ENCODE results near the gene RNF14.
"Not testable (repeated sequence)": the region's sequence is repeated elsewhere in the genome, so short reads cannot be mapped to it uniquely, and the experiment has no call there.

RNF14 gene

GRCh38 chr5:142013734-142014521 is 45.0 kb downstream of the RNF14 start:
- no peak for DNase-seq (ENCODE audit: low read depth in 1 of 2, low spot score in 1 of 2)

- DNase-seq (ENCODE audit: low read depth in 1 of 2, low spot score in 1 of 2): peak in 1 of 2 donors; percentile 15
Measured at GRCh38 chr5:142014911-142015584, 46.1 kb downstream of the RNF14 start.

GRCh38 chr5:142015781-142016533 is 47.1 kb downstream of the RNF14 start:
- DNase-seq (ENCODE audit: low read depth in 1 of 2, low spot score in 1 of 2): no peak

- DNase-seq (ENCODE audit: low read depth in 1 of 2, low spot score in 1 of 2): no peak
Measured at GRCh38 chr5:142016556-142016955, 47.7 kb downstream of the RNF14 start.

DNA sequence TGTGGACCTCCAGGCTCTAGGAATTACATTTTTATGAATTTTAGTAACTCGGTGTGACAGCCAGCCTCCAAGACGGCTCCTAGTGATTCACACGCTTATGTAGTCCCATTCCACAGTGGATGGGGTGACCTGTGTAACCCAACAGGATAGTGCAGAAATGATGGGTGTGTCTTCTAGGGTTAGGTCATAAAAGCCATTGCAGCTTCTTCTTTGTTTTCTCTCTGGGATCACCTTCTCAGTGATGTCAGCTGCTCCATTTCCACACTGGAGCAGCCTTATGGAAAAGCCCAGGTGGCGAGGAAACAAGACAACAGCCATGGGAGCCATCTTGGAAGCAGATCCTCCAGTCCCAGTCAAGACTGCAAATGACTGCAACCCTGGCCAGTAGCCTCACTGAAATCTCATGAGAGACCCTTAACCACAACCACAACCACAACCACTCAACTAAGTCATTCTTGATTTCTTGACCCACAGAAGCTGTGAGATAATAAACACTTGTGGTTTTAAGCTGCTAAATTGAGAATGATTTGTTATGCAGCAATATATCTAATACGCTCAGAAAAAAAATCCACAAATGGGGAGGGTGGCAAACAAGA is 49.0 kb downstream of the RNF14 start:
- DNase-seq (ENCODE audit: low read depth in 1 of 2, low spot score in 1 of 2): no peak

GRCh38 chr5:142020122-142020659 is 51.3 kb downstream of the RNF14 start:
- DNase-seq (ENCODE audit: low read depth in 1 of 2, low spot score in 1 of 2): no peak

GRCh38 chr5:142023836-142024235 is 54.9 kb downstream of the RNF14 start:
- no peak for DNase-seq (ENCODE audit: low read depth in 1 of 2, low spot score in 1 of 2)

- peak; percentile 67 to 74 for DNase-seq (ENCODE audit: low read depth in 1 of 2, low spot score in 1 of 2)
Measured at GRCh38 chr5:142024771-142025304, 55.9 kb downstream of the RNF14 start.

GRCh38 chr5:142025637-142026036 is 56.7 kb downstream of the RNF14 start:
- DNase-seq (ENCODE audit: low read depth in 1 of 2, low spot score in 1 of 2): no peak

DNA sequence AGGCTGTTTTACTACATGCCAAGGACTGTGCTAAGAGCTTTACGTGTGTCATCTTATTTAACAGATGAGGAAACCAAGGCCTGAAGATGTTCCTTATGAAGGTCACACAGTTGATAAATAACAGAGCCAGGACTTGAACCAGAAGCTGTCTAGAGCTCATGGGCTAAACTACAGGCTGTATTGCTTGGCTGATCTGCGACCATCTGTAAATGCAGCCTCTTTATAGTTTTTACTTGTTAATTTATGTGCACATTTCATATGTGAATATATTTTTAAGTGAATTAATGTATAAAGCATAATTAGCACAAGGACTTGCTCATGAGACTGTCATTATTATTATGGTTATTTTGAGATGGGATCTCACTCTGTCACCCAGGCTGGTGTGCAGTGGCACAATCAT is 63.2 kb downstream of the RNF14 start:
- no peak for DNase-seq (ENCODE audit: low read depth in 1 of 2, low spot score in 1 of 2)

DNA sequence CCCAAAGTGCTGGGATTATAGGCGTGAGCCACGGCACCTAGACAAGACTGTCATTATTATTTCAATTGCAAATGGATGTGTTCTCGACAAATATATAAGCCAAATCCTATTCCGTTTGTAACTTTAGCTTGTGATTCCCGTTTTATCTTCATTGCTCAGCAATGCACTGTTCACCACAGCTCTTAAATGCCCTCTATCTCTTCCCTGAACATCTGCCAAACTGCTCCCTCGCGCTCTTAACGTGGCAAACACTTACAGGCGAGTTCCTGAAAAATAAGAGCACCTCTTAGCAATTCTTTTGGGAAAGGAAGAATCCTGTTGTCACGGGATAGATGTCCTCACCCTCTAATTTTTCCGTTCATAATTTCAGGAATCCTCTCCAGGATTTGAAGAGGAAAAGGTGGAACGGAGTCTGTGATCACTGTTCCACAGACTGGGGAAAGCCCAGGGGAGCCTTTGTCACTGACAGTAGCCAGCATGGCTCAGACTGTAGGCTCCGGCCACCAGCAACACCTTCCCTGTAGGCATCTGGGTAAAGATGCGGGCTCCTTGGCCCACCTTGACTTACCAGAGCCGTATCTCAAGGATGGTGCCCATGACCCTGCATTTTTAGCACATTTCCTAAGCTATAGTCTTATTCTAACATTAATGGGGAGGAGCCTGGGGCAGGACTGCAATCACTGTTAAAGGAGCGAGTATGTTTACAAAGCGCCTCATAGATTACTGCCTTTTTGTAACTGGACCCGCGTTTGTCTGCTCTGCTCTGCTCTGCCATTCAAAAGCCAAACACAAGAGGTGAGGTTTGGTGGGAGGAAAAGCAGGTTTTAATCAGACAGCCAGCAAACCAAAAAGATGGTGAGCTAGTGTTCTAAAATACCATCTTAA is 64.1 kb downstream of the RNF14 start:
- no peak for DNase-seq (ENCODE audit: low read depth in 1 of 2, low spot score in 1 of 2)

GRCh38 chr5:142033632-142034567 is 65.0 kb downstream of the RNF14 start:
- not testable (repeated sequence) for DNase-seq (ENCODE audit: low read depth in 1 of 2, low spot score in 1 of 2)

DNA sequence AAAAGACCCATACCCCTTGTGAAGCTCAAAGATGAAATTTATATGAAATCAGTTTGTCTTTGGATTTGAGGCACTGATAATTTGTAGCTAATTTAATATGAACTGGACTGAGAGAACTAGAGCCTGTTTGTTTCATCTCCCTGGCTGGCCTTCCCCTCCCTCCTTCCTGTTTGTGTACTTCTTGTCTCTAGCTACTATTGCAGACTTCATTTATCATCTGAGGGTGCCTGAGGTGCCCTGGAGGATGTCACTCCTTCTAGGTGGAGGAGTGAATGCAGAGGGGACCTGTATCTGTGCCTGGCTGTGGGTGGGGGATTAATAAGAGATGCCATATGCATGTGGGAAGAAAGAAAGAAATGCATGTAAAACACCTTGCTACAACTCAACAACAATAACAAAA is 66.1 kb downstream of the RNF14 start:
- DNase-seq (ENCODE audit: low read depth in 1 of 2, low spot score in 1 of 2): no peak

GRCh38 chr5:142036918-142037317 is 68.0 kb downstream of the RNF14 start:
- DNase-seq (ENCODE audit: low read depth in 1 of 2, low spot score in 1 of 2): no peak

- DNase-seq (ENCODE audit: low read depth in 1 of 2, low spot score in 1 of 2): not testable (repeated sequence)
Measured at GRCh38 chr5:142037599-142037998, 68.7 kb downstream of the RNF14 start.

GRCh38 chr5:142038735-142039134 is 69.8 kb downstream of the RNF14 start:
- DNase-seq (ENCODE audit: low read depth in 1 of 2, low spot score in 1 of 2): no peak
